ENCODE results near the gene FIGN.

DNA sequence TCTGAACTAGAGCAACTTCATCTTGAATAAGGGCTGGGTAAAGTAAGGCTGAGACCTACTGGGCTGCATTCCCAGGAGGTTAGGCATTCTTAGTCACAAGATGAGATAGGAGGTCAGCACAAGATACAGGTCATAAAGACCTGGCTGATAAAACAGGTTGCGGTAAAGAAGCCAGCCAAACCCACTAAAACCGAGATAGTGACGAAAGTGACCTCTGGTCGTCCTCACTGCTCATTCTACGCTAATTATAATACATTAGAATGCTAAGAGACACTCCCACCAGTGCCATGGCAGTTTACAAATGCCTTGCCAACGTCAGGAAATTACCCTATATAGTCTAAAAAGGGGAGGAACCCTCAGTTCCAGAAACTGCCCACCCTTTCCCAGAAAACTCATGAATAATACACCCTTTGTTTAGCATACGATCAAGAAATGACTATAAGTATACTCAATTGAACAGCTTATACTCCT lies 109.1 kb downstream of the FIGN start:
- TF ChIP-seq, protein P1, sequence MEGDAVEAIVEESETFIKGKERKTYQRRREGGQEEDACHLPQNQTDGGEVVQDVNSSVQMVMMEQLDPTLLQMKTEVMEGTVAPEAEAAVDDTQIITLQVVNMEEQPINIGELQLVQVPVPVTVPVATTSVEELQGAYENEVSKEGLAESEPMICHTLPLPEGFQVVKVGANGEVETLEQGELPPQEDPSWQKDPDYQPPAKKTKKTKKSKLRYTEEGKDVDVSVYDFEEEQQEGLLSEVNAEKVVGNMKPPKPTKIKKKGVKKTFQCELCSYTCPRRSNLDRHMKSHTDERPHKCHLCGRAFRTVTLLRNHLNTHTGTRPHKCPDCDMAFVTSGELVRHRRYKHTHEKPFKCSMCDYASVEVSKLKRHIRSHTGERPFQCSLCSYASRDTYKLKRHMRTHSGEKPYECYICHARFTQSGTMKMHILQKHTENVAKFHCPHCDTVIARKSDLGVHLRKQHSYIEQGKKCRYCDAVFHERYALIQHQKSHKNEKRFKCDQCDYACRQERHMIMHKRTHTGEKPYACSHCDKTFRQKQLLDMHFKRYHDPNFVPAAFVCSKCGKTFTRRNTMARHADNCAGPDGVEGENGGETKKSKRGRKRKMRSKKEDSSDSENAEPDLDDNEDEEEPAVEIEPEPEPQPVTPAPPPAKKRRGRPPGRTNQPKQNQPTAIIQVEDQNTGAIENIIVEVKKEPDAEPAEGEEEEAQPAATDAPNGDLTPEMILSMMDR (IDR thresholded peaks at IDR 0.05) = no peak
- no peak for TF ChIP-seq EZH2 (IDR thresholded peaks at IDR 0.05; ENCODE audit: borderline replicate concordance, insufficient read depth, low read depth, low read length, poor library complexity, severe bottlenecking)
